Stimulated activated CD8-positive, alpha-beta memory T cell treated with anti-CD3 and anti-CD28 coated beads, Interleukin-15, amount 100 ng/mL, for 48 hours (primary cell): ENCODE data around the gene SENP2.

Source experiments
- DNase-seq, 2 donors: peaks; one replicate each; pipeline ENCODE4 v3.0.0-alpha.2; 2020; ENCODE audit warnings: low read depth in 2 of 2

SENP2 gene

GRCh38 chr3:185680231-185680630, 94.1 kb downstream of the SENP2 start:
- no peak for DNase-seq
